SK-N-MC (cell line): ENCODE results near the gene DSC3.

ENCODE experiments used
- EZH2 ChIP-seq: fragments of 200-600 bp; sonication (generic); IDR thresholded peaks from one replicate; pipeline ENCODE4 v1.6.1; 2017; ENCODE audit warnings: antibody characterized with exemption
- POLR2AphosphoS5 ChIP-seq: IDR thresholded peaks from 2 replicates; pipeline ENCODE4 v1.6.1; 2012; ENCODE audit warnings: mild to moderate bottlenecking, low read depth, low read length, borderline replicate concordance

- TF ChIP-seq EZH2 (no peak), POLR2AphosphoS5 (no peak)
Measured at GRCh38 chr18:30945761-30946160, 96.8 kb downstream of the DSC3 start.
